ENCODE results near the gene RNMT. TPM values are rescaled to one million over a fixed set of nuclear protein-coding genes. Genes with fewer than 3 reads are reported as not detected.

RNMT gene
- polyA plus RNA-seq, 1 donor from 2014 or later = 29.8 TPM

DNA sequence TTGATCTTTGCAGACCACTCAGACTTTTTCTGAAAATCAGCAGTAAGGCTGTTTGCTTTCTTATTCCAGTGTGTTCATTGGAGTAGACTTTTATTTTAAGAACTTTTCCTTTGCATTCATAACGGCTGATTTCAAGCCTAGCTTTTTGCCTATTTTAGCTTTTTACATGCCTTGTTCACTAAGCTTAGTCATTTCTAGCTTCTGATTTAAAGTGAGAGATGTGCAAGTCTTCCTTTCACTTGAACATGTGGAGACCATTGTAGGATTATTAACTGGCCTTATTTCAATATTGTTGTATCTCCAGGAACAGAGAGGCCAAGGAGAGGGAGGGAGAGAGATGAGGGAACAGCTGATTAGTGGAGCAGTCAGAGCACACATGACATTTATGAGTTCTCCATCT, 32.1 kb downstream of the RNMT start:
- no peaks in the 10 kb centered on the region for H3K79me2 ChIP-seq (replicated peaks; ENCODE audit: insufficient read depth, low read length)
- no peak overlapping the region for H3K4me2 ChIP-seq (ENCODE audit: low read length)
- H3K27ac ChIP-seq (ENCODE audit: low read length) = no peak overlapping the region
- H3K27me3 ChIP-seq (ENCODE audit: insufficient read depth, low read depth, low read length) = no peaks in the 10 kb centered on the region
- H4K20me1 ChIP-seq (ENCODE audit: insufficient read depth) = no peaks in the 10 kb centered on the region
- no peak overlapping the region for H3K4me3 ChIP-seq (ENCODE audit: low read length)
- no peaks in the 10 kb centered on the region for H3K9me2 ChIP-seq (ENCODE audit: insufficient read depth, low read length)
- no peaks in the 10 kb centered on the region for H3K9me3 ChIP-seq (ENCODE audit: low read length)
- H3F3A ChIP-seq (ENCODE audit: insufficient read depth, low read length, poor library complexity, severe bottlenecking) = no peaks in the 10 kb centered on the region
- TF ChIP-seq RAD21 (conservative IDR thresholded peaks at IDR 0.05) (no peak), TAF1 (IDR thresholded peaks at IDR 0.05; ENCODE audit: low read depth) (no peak), SMC3 (conservative IDR thresholded peaks at IDR 0.05; ENCODE audit: poor library complexity) (no peak), EZH2 (IDR thresholded peaks at IDR 0.05; ENCODE audit: borderline replicate concordance, insufficient read depth, low read length, poor library complexity, severe bottlenecking) (no peak), CTCF (IDR thresholded peaks at IDR 0.05; ENCODE audit: poor library complexity, severe bottlenecking) (no peak), MXI1 (conservative IDR thresholded peaks at IDR 0.05; ENCODE audit: poor library complexity, severe bottlenecking) (no peak), POLR2AphosphoS5 (IDR thresholded peaks at IDR 0.05) (no peak), EP300 (conservative IDR thresholded peaks at IDR 0.05; ENCODE audit: poor library complexity, severe bottlenecking) (no peak)
- TF ChIP-seq, protein P1, sequence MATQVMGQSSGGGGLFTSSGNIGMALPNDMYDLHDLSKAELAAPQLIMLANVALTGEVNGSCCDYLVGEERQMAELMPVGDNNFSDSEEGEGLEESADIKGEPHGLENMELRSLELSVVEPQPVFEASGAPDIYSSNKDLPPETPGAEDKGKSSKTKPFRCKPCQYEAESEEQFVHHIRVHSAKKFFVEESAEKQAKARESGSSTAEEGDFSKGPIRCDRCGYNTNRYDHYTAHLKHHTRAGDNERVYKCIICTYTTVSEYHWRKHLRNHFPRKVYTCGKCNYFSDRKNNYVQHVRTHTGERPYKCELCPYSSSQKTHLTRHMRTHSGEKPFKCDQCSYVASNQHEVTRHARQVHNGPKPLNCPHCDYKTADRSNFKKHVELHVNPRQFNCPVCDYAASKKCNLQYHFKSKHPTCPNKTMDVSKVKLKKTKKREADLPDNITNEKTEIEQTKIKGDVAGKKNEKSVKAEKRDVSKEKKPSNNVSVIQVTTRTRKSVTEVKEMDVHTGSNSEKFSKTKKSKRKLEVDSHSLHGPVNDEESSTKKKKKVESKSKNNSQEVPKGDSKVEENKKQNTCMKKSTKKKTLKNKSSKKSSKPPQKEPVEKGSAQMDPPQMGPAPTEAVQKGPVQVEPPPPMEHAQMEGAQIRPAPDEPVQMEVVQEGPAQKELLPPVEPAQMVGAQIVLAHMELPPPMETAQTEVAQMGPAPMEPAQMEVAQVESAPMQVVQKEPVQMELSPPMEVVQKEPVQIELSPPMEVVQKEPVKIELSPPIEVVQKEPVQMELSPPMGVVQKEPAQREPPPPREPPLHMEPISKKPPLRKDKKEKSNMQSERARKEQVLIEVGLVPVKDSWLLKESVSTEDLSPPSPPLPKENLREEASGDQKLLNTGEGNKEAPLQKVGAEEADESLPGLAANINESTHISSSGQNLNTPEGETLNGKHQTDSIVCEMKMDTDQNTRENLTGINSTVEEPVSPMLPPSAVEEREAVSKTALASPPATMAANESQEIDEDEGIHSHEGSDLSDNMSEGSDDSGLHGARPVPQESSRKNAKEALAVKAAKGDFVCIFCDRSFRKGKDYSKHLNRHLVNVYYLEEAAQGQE (IDR thresholded peaks at IDR 0.05; ENCODE audit: borderline replicate concordance) = no peak
- peaks cover 19% of the 10 kb centered on the region for H3K36me3 ChIP-seq (ENCODE audit: insufficient read depth, low read length)
- H3K9ac ChIP-seq (ENCODE audit: low read length) = no peak overlapping the region
- H2AFZ ChIP-seq (ENCODE audit: low read depth, low read length) = no peak overlapping the region

DNA sequence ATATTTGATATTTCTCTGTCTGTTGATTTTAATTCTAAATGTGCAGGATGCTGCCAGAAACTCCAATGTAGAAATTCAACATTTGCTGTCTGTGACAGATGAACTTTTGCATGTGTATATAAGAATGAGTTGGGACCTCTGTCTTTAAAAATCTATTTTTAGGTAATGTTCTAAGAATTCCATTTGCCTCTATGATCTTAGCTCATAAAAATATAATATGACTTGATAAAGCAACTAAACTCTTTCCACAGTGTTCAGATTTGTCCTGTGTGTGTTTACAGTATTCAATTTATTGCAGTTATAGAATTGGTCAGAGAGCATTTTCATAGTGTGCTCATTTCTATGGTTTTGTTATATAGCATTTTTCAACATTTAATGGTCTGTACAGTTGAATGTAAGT, 33.6 kb downstream of the RNMT start:
- Histone ChIP-seq H4K20me1 (ENCODE audit: insufficient read depth) (no peaks in the 10 kb centered on the region), H3K79me2 (replicated peaks; ENCODE audit: insufficient read depth, low read length) (no peaks in the 10 kb centered on the region), H3F3A (ENCODE audit: insufficient read depth, low read length, poor library complexity, severe bottlenecking) (no peaks in the 10 kb centered on the region), H3K9me3 (ENCODE audit: low read length) (no peaks in the 10 kb centered on the region), H2AFZ (ENCODE audit: low read depth, low read length) (no peak overlapping the region), H3K36me3 (ENCODE audit: insufficient read depth, low read length) (peaks cover 13% of the 10 kb centered on the region), H3K9me2 (ENCODE audit: insufficient read depth, low read length) (no peaks in the 10 kb centered on the region), H3K4me3 (ENCODE audit: low read length) (no peak overlapping the region), H3K27ac (ENCODE audit: low read length) (no peak overlapping the region), H3K27me3 (ENCODE audit: insufficient read depth, low read depth, low read length) (no peaks in the 10 kb centered on the region), H3K9ac (ENCODE audit: low read length) (no peak overlapping the region), H3K4me2 (ENCODE audit: low read length) (no peak overlapping the region)
- TF ChIP-seq TAF1 (IDR thresholded peaks at IDR 0.05; ENCODE audit: low read depth) (no peak), SMC3 (conservative IDR thresholded peaks at IDR 0.05; ENCODE audit: poor library complexity) (no peak)
